Measurements from ENCODE around the gene SERPINB2.

DNA sequence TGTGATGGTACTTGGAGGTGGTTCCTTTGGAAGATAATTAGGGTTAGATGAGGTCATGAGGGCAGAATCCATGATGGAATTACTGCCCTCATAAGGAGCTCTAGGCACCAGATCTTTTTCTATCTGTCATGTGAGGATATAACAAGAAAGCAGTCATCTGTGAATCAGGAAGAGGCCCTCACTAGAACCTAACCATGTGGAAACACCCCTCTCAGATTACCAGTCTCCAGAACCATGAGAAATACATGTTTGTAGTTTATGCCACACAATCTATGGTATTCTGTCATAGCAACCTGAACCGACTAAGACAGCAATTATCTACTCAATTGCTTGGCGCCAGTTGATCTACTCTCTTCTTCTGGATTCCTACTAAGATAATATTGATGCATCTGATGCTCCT, 17.9 kb downstream of the SERPINB2 start:
- TF ChIP-seq, protein P1, sequence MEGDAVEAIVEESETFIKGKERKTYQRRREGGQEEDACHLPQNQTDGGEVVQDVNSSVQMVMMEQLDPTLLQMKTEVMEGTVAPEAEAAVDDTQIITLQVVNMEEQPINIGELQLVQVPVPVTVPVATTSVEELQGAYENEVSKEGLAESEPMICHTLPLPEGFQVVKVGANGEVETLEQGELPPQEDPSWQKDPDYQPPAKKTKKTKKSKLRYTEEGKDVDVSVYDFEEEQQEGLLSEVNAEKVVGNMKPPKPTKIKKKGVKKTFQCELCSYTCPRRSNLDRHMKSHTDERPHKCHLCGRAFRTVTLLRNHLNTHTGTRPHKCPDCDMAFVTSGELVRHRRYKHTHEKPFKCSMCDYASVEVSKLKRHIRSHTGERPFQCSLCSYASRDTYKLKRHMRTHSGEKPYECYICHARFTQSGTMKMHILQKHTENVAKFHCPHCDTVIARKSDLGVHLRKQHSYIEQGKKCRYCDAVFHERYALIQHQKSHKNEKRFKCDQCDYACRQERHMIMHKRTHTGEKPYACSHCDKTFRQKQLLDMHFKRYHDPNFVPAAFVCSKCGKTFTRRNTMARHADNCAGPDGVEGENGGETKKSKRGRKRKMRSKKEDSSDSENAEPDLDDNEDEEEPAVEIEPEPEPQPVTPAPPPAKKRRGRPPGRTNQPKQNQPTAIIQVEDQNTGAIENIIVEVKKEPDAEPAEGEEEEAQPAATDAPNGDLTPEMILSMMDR (IDR thresholded peaks at IDR 0.05) = no peak
- TF ChIP-seq POLR2A (IDR thresholded peaks at IDR 0.05) = no peak

Data from lower leg skin (tissue), 3 donors.